Lower leg skin (tissue), 4 donors: Measurements from ENCODE around the gene TCHP. TPM values are rescaled to one million over a fixed set of nuclear protein-coding genes. Genes with fewer than 3 reads are reported as not detected.

Experiments
- DNase-seq, 2 donors: peaks; one replicate each; pipeline ENCODE4 v3.0.0-alpha.2; 2019; ENCODE audit warnings: low spot score in 2 of 2
- H3K4me3 ChIP-seq: fragments of 200-600 bp; sonication (generic); 2 replicates; pipeline ENCODE4 v1.5.1; 2017; ENCODE audit warnings: mild to moderate bottlenecking, low read depth; ENCODE audit not compliant: poor library complexity, severe bottlenecking
- POLR2A ChIP-seq, 2 donors: fragments of 450-650 bp; IDR thresholded peaks; one replicate each; pipeline ENCODE4 v1.6.1; 2016 to 2017; ENCODE audit warnings: antibody characterized with exemption in 2 of 2, mild to moderate bottlenecking in 1 of 2, moderate library complexity in 1 of 2
- WGBS, 2 donors: methylation state at CpG; one replicate each; pipeline ENCODE4 v1.1.5; 2018; 5-methylcytosine and 5-hydroxymethylcytosine counted together
- intact Hi-C: fragments of 100-400 bp; cut with DNase I; formaldehyde crosslinking; loops from one replicate; pipeline ENCODE4 v1.15.0; 2023; ENCODE audit warnings: low total_unique reads
- total RNA-seq, 4 donors: library from RNA; depleted of rRNA; stranded (reverse); fragments of >200 nt; gene quantifications; one replicate each; pipeline ENCODE4 v1.1.0, GENCODE V29; 2016
- TF ChIP-seq, protein P1 (sequence below), 3 donors: fragments of 450-650 bp; IDR thresholded peaks; one replicate each; pipeline ENCODE4 v1.5.1; 2016; ENCODE audit warnings: antibody characterized with exemption in 3 of 3, mild to moderate bottlenecking in 3 of 3, moderate library complexity in 2 of 3

The TCHP gene
- total RNA-seq, 4 donors from 2014 or later = 28.3 to 61.5 (median 36.3) TPM

DNA sequence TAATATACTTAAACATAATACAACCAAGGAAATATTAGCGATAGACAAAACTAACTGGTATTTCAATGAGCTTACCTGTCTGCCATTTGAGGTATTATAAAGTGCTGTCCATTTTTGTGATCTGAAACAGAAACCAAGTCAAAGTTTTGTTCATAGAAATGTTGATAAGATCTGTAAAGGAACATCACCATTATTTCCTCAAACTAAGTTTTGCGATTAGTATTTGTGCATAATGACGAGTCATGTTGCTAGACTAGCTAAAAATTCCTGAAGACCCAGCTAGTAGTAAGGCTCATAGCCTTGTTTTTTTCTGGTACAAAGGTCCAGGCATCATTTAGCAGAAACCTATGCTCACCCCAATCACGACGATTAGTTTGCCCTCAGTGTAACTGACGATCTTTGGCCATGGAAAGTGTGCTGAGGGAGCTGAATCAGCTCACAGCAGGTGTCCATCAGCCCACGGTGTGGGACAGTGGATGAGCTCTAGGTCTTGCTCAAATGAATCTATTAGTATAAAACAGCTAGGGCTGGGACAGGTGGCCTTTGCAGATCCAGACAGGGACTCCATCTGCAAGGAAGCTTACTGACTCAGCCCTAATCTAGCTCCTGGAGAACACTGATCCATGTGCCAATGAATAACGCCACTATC is 67.4 kb downstream of the TCHP start:
- 78 to 80% methylated on average over 8 of the region's 8 CpGs for WGBS, 2 donors
- DNase-seq = no peak
- no peak for TF ChIP-seq POLR2A (IDR thresholded peaks at IDR 0.05)
- TF ChIP-seq, protein P1, sequence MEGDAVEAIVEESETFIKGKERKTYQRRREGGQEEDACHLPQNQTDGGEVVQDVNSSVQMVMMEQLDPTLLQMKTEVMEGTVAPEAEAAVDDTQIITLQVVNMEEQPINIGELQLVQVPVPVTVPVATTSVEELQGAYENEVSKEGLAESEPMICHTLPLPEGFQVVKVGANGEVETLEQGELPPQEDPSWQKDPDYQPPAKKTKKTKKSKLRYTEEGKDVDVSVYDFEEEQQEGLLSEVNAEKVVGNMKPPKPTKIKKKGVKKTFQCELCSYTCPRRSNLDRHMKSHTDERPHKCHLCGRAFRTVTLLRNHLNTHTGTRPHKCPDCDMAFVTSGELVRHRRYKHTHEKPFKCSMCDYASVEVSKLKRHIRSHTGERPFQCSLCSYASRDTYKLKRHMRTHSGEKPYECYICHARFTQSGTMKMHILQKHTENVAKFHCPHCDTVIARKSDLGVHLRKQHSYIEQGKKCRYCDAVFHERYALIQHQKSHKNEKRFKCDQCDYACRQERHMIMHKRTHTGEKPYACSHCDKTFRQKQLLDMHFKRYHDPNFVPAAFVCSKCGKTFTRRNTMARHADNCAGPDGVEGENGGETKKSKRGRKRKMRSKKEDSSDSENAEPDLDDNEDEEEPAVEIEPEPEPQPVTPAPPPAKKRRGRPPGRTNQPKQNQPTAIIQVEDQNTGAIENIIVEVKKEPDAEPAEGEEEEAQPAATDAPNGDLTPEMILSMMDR (IDR thresholded peaks at IDR 0.05) = no peak
- no peak overlapping the region for H3K4me3 ChIP-seq
- intact Hi-C loops = no loop called here

Other genes with a start within 250 kb of the TCHP start
- 1 to 10 TPM; 4.8 to 7.2 (median 6.1) TPM for gene FAM222A, start 186.4 kb upstream of the TCHP start, total RNA-seq
- 10 to 100 TPM in 1 of 4 donors, 1 to 10 TPM in 3; 6.6 to 10.9 (median 8.1) TPM for gene TRPV4, start 66.9 kb upstream of the TCHP start, total RNA-seq
- gene GLTP, start 19.7 kb upstream of the TCHP start, total RNA-seq = 100 to 1,000 TPM; 536 to 775 (median 660) TPM
- gene GIT2, start 96.1 kb downstream of the TCHP start, total RNA-seq = 10 to 100 TPM; 25.2 to 31.8 (median 28.5) TPM
- gene ANKRD13A, start 99.2 kb downstream of the TCHP start, total RNA-seq = 100 to 1,000 TPM in 3 of 4 donors, 10 to 100 TPM in 1; 97.7 to 184 (median 143) TPM
- gene C12orf76, start 148.2 kb downstream of the TCHP start, total RNA-seq = 1 to 10 TPM; 4.2 to 10.0 (median 8.8) TPM
- gene IFT81, start 224.1 kb downstream of the TCHP start, total RNA-seq = 10 to 100 TPM in 2 of 4 donors, 1 to 10 TPM in 2; 6.8 to 12.6 (median 9.7) TPM